ENCODE measurements around the gene INSRR. TPM values are rescaled to one million over a fixed set of nuclear protein-coding genes. Genes with fewer than 3 reads are reported as not detected.

INSRR gene
- total and polyA plus RNA-seq, 9 of the 15 experiments (the other 6 are each of a cell fraction or from before 2014, with no cell fraction given), result 0.03 to 0.18 (median 0.06) TPM; not detected in 3

- TF ChIP-seq, protein P1, sequence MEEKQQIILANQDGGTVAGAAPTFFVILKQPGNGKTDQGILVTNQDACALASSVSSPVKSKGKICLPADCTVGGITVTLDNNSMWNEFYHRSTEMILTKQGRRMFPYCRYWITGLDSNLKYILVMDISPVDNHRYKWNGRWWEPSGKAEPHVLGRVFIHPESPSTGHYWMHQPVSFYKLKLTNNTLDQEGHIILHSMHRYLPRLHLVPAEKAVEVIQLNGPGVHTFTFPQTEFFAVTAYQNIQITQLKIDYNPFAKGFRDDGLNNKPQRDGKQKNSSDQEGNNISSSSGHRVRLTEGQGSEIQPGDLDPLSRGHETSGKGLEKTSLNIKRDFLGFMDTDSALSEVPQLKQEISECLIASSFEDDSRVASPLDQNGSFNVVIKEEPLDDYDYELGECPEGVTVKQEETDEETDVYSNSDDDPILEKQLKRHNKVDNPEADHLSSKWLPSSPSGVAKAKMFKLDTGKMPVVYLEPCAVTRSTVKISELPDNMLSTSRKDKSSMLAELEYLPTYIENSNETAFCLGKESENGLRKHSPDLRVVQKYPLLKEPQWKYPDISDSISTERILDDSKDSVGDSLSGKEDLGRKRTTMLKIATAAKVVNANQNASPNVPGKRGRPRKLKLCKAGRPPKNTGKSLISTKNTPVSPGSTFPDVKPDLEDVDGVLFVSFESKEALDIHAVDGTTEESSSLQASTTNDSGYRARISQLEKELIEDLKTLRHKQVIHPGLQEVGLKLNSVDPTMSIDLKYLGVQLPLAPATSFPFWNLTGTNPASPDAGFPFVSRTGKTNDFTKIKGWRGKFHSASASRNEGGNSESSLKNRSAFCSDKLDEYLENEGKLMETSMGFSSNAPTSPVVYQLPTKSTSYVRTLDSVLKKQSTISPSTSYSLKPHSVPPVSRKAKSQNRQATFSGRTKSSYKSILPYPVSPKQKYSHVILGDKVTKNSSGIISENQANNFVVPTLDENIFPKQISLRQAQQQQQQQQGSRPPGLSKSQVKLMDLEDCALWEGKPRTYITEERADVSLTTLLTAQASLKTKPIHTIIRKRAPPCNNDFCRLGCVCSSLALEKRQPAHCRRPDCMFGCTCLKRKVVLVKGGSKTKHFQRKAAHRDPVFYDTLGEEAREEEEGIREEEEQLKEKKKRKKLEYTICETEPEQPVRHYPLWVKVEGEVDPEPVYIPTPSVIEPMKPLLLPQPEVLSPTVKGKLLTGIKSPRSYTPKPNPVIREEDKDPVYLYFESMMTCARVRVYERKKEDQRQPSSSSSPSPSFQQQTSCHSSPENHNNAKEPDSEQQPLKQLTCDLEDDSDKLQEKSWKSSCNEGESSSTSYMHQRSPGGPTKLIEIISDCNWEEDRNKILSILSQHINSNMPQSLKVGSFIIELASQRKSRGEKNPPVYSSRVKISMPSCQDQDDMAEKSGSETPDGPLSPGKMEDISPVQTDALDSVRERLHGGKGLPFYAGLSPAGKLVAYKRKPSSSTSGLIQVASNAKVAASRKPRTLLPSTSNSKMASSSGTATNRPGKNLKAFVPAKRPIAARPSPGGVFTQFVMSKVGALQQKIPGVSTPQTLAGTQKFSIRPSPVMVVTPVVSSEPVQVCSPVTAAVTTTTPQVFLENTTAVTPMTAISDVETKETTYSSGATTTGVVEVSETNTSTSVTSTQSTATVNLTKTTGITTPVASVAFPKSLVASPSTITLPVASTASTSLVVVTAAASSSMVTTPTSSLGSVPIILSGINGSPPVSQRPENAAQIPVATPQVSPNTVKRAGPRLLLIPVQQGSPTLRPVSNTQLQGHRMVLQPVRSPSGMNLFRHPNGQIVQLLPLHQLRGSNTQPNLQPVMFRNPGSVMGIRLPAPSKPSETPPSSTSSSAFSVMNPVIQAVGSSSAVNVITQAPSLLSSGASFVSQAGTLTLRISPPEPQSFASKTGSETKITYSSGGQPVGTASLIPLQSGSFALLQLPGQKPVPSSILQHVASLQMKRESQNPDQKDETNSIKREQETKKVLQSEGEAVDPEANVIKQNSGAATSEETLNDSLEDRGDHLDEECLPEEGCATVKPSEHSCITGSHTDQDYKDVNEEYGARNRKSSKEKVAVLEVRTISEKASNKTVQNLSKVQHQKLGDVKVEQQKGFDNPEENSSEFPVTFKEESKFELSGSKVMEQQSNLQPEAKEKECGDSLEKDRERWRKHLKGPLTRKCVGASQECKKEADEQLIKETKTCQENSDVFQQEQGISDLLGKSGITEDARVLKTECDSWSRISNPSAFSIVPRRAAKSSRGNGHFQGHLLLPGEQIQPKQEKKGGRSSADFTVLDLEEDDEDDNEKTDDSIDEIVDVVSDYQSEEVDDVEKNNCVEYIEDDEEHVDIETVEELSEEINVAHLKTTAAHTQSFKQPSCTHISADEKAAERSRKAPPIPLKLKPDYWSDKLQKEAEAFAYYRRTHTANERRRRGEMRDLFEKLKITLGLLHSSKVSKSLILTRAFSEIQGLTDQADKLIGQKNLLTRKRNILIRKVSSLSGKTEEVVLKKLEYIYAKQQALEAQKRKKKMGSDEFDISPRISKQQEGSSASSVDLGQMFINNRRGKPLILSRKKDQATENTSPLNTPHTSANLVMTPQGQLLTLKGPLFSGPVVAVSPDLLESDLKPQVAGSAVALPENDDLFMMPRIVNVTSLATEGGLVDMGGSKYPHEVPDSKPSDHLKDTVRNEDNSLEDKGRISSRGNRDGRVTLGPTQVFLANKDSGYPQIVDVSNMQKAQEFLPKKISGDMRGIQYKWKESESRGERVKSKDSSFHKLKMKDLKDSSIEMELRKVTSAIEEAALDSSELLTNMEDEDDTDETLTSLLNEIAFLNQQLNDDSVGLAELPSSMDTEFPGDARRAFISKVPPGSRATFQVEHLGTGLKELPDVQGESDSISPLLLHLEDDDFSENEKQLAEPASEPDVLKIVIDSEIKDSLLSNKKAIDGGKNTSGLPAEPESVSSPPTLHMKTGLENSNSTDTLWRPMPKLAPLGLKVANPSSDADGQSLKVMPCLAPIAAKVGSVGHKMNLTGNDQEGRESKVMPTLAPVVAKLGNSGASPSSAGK (IDR thresholded peaks at IDR 0.05), result no peak
- TF ChIP-seq, protein P2, sequence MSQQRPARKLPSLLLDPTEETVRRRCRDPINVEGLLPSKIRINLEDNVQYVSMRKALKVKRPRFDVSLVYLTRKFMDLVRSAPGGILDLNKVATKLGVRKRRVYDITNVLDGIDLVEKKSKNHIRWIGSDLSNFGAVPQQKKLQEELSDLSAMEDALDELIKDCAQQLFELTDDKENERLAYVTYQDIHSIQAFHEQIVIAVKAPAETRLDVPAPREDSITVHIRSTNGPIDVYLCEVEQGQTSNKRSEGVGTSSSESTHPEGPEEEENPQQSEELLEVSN (IDR thresholded peaks at IDR 0.05; ENCODE audit: borderline replicate concordance in 1 of 2, extremely low read depth in 1 of 2, insufficient read depth in 1 of 2, insufficient read length in 1 of 2, low read depth in 1 of 2, low read length in 1 of 2, poor library complexity in 1 of 2, severe bottlenecking in 1 of 2), result no peak
- TF ChIP-seq GATAD2A (IDR thresholded peaks at IDR 0.05) (no peak), MTA1 (IDR thresholded peaks at IDR 0.05; ENCODE audit: borderline replicate concordance) (no peak), ZNF232 (CRISPR knock-in tag; IDR thresholded peaks at IDR 0.05) (no peak)
- TF ChIP-seq, protein P3, sequence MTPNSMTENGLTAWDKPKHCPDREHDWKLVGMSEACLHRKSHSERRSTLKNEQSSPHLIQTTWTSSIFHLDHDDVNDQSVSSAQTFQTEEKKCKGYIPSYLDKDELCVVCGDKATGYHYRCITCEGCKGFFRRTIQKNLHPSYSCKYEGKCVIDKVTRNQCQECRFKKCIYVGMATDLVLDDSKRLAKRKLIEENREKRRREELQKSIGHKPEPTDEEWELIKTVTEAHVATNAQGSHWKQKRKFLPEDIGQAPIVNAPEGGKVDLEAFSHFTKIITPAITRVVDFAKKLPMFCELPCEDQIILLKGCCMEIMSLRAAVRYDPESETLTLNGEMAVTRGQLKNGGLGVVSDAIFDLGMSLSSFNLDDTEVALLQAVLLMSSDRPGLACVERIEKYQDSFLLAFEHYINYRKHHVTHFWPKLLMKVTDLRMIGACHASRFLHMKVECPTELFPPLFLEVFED (CRISPR knock-in tag; conservative IDR thresholded peaks at IDR 0.05), result no peak
Observed at GRCh38 chr1:156822680-156823079, 36.2 kb downstream of the INSRR start (continued).

Measured in K562 (cell line).